Pericardium fibroblast (primary cell): ENCODE results near the gene TGM6. TPM values are rescaled to one million over a fixed set of nuclear protein-coding genes. Genes with fewer than 3 reads are reported as not detected.

ENCODE experiments used
- total RNA-seq: library from RNA; depleted of rRNA; stranded (reverse); fragments of >200 nt; gene quantifications from 2 replicates; pipeline ENCODE4 v1.2.3, GENCODE V29; 2015

TGM6 gene
- total RNA-seq, result not detected in 2 replicates

GRCh38 chr20:2380601-2381000 lies at the start of gene TGM6:
TSS of gene TGM6 (plus strand) at chr20:2380901. CDS start at chr20:2380969, 68 bp downstream.

GRCh38 chr20:2470423-2471193 lies 89.9 kb downstream of the TGM6 start, which contains the start of gene SNRPB:
TSS of gene SNRPB (minus strand) at chr20:2470789. CDS start at chr20:2470690, 99 bp downstream.

Other genes starting within 250 kb of the TGM6 start
- gene TGM3, start 84.9 kb upstream of the TGM6 start, total RNA-seq, result under 0.01 TPM in 1 of 2 replicates, not detected in the other
- gene SNRPB, start 89.9 kb downstream of the TGM6 start, total RNA-seq, result 203 and 248 TPM in 2 replicates
- gene ZNF343, start 128.0 kb downstream of the TGM6 start, total RNA-seq, result 6.6 and 15.9 TPM in 2 replicates
- gene TMC2, start 155.7 kb downstream of the TGM6 start, total RNA-seq, result not detected in 2 replicates